GM23338 (cell line): Measurements from ENCODE around the gene FOXK2. TPM values are rescaled to one million over a fixed set of nuclear protein-coding genes. Genes with fewer than 3 reads are reported as not detected.
A peak's percentile ranks its signal among the peaks of the same experiment; 100 is the strongest.

ENCODE experiments used
- ATAC-seq: fragments of 200-7000 bp; cut with Tn5 transposase; 3 replicates; pipeline ENCODE4 v1.9.1; 2020
- DNase-seq: peaks from one replicate; pipeline ENCODE4 v3.0.0-alpha.2; 2015; ENCODE audit warnings: low spot score
- H2AFZ ChIP-seq: fragments of 200-600 bp; sonication (generic); 2 replicates; pipeline ENCODE4 v1.8.0; 2016; ENCODE audit warnings: antibody characterized with exemption, mild to moderate bottlenecking, moderate library complexity
- H3F3A ChIP-seq: fragments of 200-600 bp; sonication (generic); replicated peaks from 2 replicates; pipeline ENCODE4 v1.8.0; 2017; ENCODE audit warnings: antibody characterized with exemption, mixed run types, low read depth
- H3K27ac ChIP-seq: fragments of 200-600 bp; sonication (generic); 2 replicates; pipeline ENCODE4 v1.6.1; 2016; ENCODE audit warnings: low read depth
- H3K27me3 ChIP-seq: fragments of 200-600 bp; sonication (generic); 2 replicates; pipeline ENCODE4 v1.8.0; 2016; ENCODE audit warnings: mild to moderate bottlenecking, mixed run types, moderate library complexity; ENCODE audit not compliant: insufficient read depth
- H3K36me3 ChIP-seq: fragments of 200-600 bp; sonication (generic); 2 replicates; pipeline ENCODE4 v1.8.0; 2016; ENCODE audit warnings: mild to moderate bottlenecking; ENCODE audit not compliant: insufficient read depth
- H3K4me1 ChIP-seq: fragments of 200-600 bp; sonication (generic); 2 replicates; pipeline ENCODE4 v1.8.0; 2016; ENCODE audit warnings: mild to moderate bottlenecking, moderate library complexity; ENCODE audit not compliant: insufficient read depth
- H3K4me2 ChIP-seq: fragments of 200-600 bp; sonication (generic); 2 replicates; pipeline ENCODE4 v1.7.1; 2017; ENCODE audit warnings: mixed run types
- H3K4me3 ChIP-seq: fragments of 200-600 bp; sonication (generic); 2 replicates; pipeline ENCODE4 v1.6.1; 2016; ENCODE audit warnings: mixed run types
- H3K79me2 ChIP-seq: fragments of 200-600 bp; sonication (generic); replicated peaks from 2 replicates; pipeline ENCODE4 v1.8.0; 2017; ENCODE audit warnings: mild to moderate bottlenecking; ENCODE audit not compliant: insufficient read depth
- H3K9me2 ChIP-seq: fragments of 200-600 bp; sonication (generic); 2 replicates; pipeline ENCODE4 v1.8.0; 2017; ENCODE audit not compliant: insufficient read depth
- H4K20me1 ChIP-seq: fragments of 200-600 bp; sonication (generic); replicated peaks from 2 replicates; pipeline ENCODE4 v1.8.0; 2017; ENCODE audit warnings: mild to moderate bottlenecking; ENCODE audit not compliant: insufficient read depth
- H3K27ac Mint-ChIP-seq: 2 replicates; pipeline ENCODE4 v1.8.0; 2020; ENCODE audit warnings: inconsistent platforms, mild to moderate bottlenecking, moderate library complexity, mixed read lengths
- H3K27me3 Mint-ChIP-seq: 3 replicates; pipeline ENCODE4 v1.8.0; 2022; ENCODE audit warnings: low read depth, mild to moderate bottlenecking, moderate library complexity, mixed read lengths, inconsistent platforms; ENCODE audit not compliant: insufficient read depth, poor library complexity
- H3K36me3 Mint-ChIP-seq: 3 replicates; pipeline ENCODE4 v1.8.0; 2021; ENCODE audit warnings: low read depth, mild to moderate bottlenecking, inconsistent platforms, moderate library complexity, mixed read lengths
- H3K4me1 Mint-ChIP-seq: 3 replicates; pipeline ENCODE4 v1.8.0; 2020; ENCODE audit warnings: mild to moderate bottlenecking, inconsistent platforms, mixed read lengths
- H3K4me3 Mint-ChIP-seq: 3 replicates; pipeline ENCODE4 v1.8.0; 2021; ENCODE audit warnings: moderate library complexity, mild to moderate bottlenecking, inconsistent platforms, mixed read lengths
- H3K9me3 Mint-ChIP-seq: 3 replicates; pipeline ENCODE4 v1.8.0; 2020; ENCODE audit warnings: moderate library complexity, mild to moderate bottlenecking, inconsistent platforms, mixed read lengths
- CREB1 ChIP-seq: fragments of 250-450 bp; sonication (Bioruptor Pico); IDR thresholded peaks from 2 replicates; pipeline ENCODE4 v1.5.0; 2020; ENCODE audit warnings: low read depth, mild to moderate bottlenecking, moderate library complexity
- EZH2 ChIP-seq: fragments of 200-600 bp; sonication (generic); IDR thresholded peaks from one replicate; pipeline ENCODE4 v1.8.0; 2017; ENCODE audit warnings: antibody characterized with exemption, mild to moderate bottlenecking, low read depth; ENCODE audit not compliant: unreplicated experiment
- EZH2phosphoT487 ChIP-seq: fragments of 200-600 bp; sonication (generic); IDR thresholded peaks from one replicate; pipeline ENCODE4 v1.8.1; 2018; ENCODE audit warnings: antibody characterized with exemption; ENCODE audit not compliant: unreplicated experiment
- JUNB ChIP-seq: IDR thresholded peaks from one replicate; pipeline ENCODE4 v1.6.1; 2016; ENCODE audit warnings: antibody characterized with exemption; ENCODE audit not compliant: unreplicated experiment
- NANOG ChIP-seq: IDR thresholded peaks from 2 replicates; pipeline ENCODE4 v1.6.1; 2016; ENCODE audit warnings: antibody characterized with exemption, borderline replicate concordance
- POLR2AphosphoS5 ChIP-seq: IDR thresholded peaks from 2 replicates; pipeline ENCODE4 v1.6.1; 2016; ENCODE audit warnings: antibody characterized with exemption, low read depth
- STAT1 ChIP-seq: IDR thresholded peaks from one replicate; pipeline ENCODE4 v1.6.1; 2016; ENCODE audit warnings: antibody characterized with exemption; ENCODE audit not compliant: unreplicated experiment
- ZNF114 ChIP-seq: fragments of 250-450 bp; sonication (Bioruptor Pico); IDR thresholded peaks from 2 replicates; pipeline ENCODE4 v1.5.0; 2020; ENCODE audit warnings: mild to moderate bottlenecking, moderate library complexity
- polyA plus RNA-seq: library from polyadenylated mRNA; unstranded; fragments of >200 nt; fragmentation: Nextera tagmentation; extraction: Ambion mirVana; gene quantifications from 2 replicates; pipeline ENCODE4 v1.2.1, GENCODE V29; 2016
- total RNA-seq: library from RNA; depleted of rRNA; stranded (reverse); fragments of >200 nt; shearing (Covaris generic); gene quantifications from 2 replicates; pipeline ENCODE4 v1.2.3, GENCODE V29; 2014
- TF ChIP-seq, protein P1 (sequence below): fragments of 250-450 bp; sonication (Bioruptor Pico); IDR thresholded peaks from 2 replicates; pipeline ENCODE4 v1.5.0; 2020; ENCODE audit warnings: mild to moderate bottlenecking, moderate library complexity
- TF ChIP-seq, protein P2 (sequence below), 2 experiments: fragments of 200-600 bp in 1 of 2; sonication (generic) in 1 of 2; conservative IDR thresholded peaks; 2 replicates each; pipeline versions ENCODE4 v1.5.1 to v1.6.1; 2016 to 2017; ENCODE audit warnings: antibody characterized with exemption in 2 of 2, low read depth in 2 of 2, mild to moderate bottlenecking in 2 of 2, moderate library complexity in 1 of 2
- TF ChIP-seq, protein P3 (sequence below): IDR thresholded peaks from 2 replicates; pipeline ENCODE4 v1.6.1; 2016; ENCODE audit warnings: antibody characterized with exemption

Gene FOXK2
- total and polyA plus RNA-seq, 2 experiments from 2014 or later: 12.3 to 66.0 TPM

DNA sequence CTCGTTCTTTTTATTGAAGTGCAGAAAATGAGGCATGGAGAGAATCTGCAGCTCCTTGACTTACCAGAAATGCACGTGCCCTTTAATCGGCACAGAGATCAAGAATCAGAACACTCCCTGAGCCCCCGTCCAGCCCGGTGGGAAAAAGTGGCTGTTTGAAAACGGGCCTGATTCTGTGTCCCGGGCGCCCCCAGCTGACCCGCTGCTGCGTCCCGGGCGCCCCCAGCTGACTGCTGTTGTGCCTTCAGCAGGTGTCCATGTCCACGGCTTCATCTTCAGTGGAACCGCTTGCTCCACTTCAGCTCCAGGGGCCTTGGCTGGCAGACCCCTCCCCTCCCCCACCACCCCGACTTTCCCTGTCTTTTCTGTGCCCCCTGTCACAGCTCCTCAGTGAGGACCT is 47.8 kb downstream of the FOXK2 start:
- peaks cover 31% of the 10 kb centered on the region for H3K36me3 ChIP-seq
- H3K36me3 Mint-ChIP-seq: peaks cover 46% of the 10 kb centered on the region
- H3K27ac Mint-ChIP-seq: no peak overlapping the region

DNA sequence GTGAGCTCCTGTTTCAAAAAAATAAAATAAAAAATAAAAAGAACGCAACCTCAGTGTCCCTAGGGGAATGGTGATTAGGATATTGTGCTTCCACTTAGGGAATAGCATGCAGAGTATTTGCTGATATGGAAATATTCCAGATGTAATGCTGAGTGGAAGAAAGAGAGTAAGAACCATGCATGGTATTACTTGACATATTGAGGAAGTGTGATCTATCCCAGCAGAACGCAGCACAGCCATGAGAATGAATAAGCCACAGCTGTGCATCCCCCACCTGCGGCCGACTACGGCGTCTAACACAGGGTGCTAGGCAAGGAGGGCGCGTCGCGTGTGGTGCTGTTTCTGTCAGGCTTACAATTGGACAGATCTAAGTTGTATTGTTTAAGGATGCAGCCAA is 49.5 kb downstream of the FOXK2 start:
- Histone ChIP-seq H3K27me3 (no peaks in the 10 kb centered on the region), H3K36me3 (peaks cover 43% of the 10 kb centered on the region), H3K9me2 (no peaks in the 10 kb centered on the region), H3K79me2 (peaks cover 82% of the 10 kb centered on the region), H3K4me2 (no peak overlapping the region), H3K4me3 (no peak overlapping the region), H3K4me1 (no peaks in the 10 kb centered on the region), H3K27ac (no peak overlapping the region), H2AFZ (no peak overlapping the region), H3F3A (peaks cover 5% of the 10 kb centered on the region; the same call in 1 of the 2 replicates), H4K20me1 (peaks cover 43% of the 10 kb centered on the region)
- no peak for DNase-seq
- Mint-ChIP-seq H3K4me3 (no peak overlapping the region), H3K27ac (no peak overlapping the region), H3K4me1 (peaks cover 15% of the 10 kb centered on the region), H3K27me3 (peaks cover 2% of the 10 kb centered on the region), H3K36me3 (peaks cover 61% of the 10 kb centered on the region), H3K9me3 (no peaks in the 10 kb centered on the region)
- no peak for ATAC-seq
- TF ChIP-seq, protein P1, sequence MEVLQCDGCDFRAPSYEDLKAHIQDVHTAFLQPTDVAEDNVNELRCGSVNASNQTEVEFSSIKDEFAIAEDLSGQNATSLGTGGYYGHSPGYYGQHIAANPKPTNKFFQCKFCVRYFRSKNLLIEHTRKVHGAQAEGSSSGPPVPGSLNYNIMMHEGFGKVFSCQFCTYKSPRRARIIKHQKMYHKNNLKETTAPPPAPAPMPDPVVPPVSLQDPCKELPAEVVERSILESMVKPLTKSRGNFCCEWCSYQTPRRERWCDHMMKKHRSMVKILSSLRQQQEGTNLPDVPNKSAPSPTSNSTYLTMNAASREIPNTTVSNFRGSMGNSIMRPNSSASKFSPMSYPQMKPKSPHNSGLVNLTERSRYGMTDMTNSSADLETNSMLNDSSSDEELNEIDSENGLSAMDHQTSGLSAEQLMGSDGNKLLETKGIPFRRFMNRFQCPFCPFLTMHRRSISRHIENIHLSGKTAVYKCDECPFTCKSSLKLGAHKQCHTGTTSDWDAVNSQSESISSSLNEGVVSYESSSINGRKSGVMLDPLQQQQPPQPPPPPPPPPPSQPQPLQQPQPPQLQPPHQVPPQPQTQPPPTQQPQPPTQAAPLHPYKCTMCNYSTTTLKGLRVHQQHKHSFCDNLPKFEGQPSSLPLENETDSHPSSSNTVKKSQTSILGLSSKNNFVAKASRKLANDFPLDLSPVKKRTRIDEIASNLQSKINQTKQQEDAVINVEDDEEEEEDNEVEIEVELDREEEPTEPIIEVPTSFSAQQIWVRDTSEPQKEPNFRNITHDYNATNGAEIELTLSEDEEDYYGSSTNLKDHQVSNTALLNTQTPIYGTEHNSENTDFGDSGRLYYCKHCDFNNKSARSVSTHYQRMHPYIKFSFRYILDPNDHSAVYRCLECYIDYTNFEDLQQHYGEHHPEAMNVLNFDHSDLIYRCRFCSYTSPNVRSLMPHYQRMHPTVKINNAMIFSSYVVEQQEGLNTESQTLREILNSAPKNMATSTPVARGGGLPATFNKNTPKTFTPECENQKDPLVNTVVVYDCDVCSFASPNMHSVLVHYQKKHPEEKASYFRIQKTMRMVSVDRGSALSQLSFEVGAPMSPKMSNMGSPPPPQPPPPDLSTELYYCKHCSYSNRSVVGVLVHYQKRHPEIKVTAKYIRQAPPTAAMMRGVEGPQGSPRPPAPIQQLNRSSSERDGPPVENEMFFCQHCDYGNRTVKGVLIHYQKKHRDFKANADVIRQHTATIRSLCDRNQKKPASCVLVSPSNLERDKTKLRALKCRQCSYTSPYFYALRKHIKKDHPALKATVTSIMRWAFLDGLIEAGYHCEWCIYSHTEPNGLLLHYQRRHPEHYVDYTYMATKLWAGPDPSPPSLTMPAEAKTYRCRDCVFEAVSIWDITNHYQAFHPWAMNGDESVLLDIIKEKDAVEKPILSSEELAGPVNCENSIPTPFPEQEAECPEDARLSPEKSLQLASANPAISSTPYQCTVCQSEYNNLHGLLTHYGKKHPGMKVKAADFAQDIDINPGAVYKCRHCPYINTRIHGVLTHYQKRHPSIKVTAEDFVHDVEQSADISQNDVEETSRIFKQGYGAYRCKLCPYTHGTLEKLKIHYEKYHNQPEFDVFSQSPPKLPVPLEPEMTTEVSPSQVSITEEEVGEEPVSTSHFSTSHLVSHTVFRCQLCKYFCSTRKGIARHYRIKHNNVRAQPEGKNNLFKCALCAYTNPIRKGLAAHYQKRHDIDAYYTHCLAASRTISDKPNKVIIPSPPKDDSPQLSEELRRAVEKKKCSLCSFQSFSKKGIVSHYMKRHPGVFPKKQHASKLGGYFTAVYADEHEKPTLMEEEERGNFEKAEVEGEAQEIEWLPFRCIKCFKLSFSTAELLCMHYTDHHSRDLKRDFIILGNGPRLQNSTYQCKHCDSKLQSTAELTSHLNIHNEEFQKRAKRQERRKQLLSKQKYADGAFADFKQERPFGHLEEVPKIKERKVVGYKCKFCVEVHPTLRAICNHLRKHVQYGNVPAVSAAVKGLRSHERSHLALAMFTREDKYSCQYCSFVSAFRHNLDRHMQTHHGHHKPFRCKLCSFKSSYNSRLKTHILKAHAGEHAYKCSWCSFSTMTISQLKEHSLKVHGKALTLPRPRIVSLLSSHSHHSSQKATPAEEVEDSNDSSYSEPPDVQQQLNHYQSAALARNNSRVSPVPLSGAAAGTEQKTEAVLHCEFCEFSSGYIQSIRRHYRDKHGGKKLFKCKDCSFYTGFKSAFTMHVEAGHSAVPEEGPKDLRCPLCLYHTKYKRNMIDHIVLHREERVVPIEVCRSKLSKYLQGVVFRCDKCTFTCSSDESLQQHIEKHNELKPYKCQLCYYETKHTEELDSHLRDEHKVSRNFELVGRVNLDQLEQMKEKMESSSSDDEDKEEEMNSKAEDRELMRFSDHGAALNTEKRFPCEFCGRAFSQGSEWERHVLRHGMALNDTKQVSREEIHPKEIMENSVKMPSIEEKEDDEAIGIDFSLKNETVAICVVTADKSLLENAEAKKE (CRISPR knock-in tag): no peak
- TF ChIP-seq, protein P2, sequence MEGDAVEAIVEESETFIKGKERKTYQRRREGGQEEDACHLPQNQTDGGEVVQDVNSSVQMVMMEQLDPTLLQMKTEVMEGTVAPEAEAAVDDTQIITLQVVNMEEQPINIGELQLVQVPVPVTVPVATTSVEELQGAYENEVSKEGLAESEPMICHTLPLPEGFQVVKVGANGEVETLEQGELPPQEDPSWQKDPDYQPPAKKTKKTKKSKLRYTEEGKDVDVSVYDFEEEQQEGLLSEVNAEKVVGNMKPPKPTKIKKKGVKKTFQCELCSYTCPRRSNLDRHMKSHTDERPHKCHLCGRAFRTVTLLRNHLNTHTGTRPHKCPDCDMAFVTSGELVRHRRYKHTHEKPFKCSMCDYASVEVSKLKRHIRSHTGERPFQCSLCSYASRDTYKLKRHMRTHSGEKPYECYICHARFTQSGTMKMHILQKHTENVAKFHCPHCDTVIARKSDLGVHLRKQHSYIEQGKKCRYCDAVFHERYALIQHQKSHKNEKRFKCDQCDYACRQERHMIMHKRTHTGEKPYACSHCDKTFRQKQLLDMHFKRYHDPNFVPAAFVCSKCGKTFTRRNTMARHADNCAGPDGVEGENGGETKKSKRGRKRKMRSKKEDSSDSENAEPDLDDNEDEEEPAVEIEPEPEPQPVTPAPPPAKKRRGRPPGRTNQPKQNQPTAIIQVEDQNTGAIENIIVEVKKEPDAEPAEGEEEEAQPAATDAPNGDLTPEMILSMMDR (conservative IDR thresholded peaks at IDR 0.05; ENCODE audit: low read depth in 2 of 2): no peak
- TF ChIP-seq JUNB: no peak
- TF ChIP-seq EZH2phosphoT487: no peak
- TF ChIP-seq, protein P3, sequence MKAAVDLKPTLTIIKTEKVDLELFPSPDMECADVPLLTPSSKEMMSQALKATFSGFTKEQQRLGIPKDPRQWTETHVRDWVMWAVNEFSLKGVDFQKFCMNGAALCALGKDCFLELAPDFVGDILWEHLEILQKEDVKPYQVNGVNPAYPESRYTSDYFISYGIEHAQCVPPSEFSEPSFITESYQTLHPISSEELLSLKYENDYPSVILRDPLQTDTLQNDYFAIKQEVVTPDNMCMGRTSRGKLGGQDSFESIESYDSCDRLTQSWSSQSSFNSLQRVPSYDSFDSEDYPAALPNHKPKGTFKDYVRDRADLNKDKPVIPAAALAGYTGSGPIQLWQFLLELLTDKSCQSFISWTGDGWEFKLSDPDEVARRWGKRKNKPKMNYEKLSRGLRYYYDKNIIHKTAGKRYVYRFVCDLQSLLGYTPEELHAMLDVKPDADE: no peak
- no peak for TF ChIP-seq STAT1
- no peak for TF ChIP-seq EZH2
- no peak for TF ChIP-seq CREB1 (CRISPR knock-in tag)
- TF ChIP-seq POLR2AphosphoS5: no peak
- TF ChIP-seq NANOG: no peak

More for the DNA sequence above, 47.8 kb downstream of the FOXK2 start:
- Histone ChIP-seq H3F3A (peaks cover 5% of the 10 kb centered on the region; the same call in 1 of the 2 replicates), H3K4me3 (no peak overlapping the region), H3K4me2 (no peak overlapping the region), H3K79me2 (peaks cover 83% of the 10 kb centered on the region), H3K9me2 (no peaks in the 10 kb centered on the region), H3K4me1 (no peaks in the 10 kb centered on the region), H3K27ac (0 out of 2 replicates have a peak overlapping the region, but pooled peaks have one; percentile 14), H4K20me1 (peaks cover 52% of the 10 kb centered on the region), H3K27me3 (no peaks in the 10 kb centered on the region), H2AFZ (no peak overlapping the region)
- TF ChIP-seq POLR2AphosphoS5 (no peak), JUNB (no peak), ZNF114 (CRISPR knock-in tag) (no peak), EZH2phosphoT487 (no peak)
- TF ChIP-seq, protein P3: no peak
- ATAC-seq (no peak), DNase-seq (no peak)
- Mint-ChIP-seq H3K9me3 (no peaks in the 10 kb centered on the region), H3K4me1 (peaks cover 15% of the 10 kb centered on the region), H3K27me3 (peaks cover 6% of the 10 kb centered on the region), H3K4me3 (no peak overlapping the region)
